Activated T-helper 1 cell treated with anti-CD3 and anti-CD28 coated beads, Interleukin-2, amount 50 U/mL, for 16 hours (primary cell): ENCODE data around the gene SYT15.
"Not testable (repeated sequence)": the region's sequence is repeated elsewhere in the genome, so short reads cannot be mapped to it uniquely, and the experiment has no call there.

Experiments used
- DNase-seq, 2 donors: peaks; one replicate each; pipeline ENCODE4 v3.0.0-alpha.2; 2020; ENCODE audit warnings: low read depth in 1 of 2, low spot score in 1 of 2

SYT15 gene

DNA sequence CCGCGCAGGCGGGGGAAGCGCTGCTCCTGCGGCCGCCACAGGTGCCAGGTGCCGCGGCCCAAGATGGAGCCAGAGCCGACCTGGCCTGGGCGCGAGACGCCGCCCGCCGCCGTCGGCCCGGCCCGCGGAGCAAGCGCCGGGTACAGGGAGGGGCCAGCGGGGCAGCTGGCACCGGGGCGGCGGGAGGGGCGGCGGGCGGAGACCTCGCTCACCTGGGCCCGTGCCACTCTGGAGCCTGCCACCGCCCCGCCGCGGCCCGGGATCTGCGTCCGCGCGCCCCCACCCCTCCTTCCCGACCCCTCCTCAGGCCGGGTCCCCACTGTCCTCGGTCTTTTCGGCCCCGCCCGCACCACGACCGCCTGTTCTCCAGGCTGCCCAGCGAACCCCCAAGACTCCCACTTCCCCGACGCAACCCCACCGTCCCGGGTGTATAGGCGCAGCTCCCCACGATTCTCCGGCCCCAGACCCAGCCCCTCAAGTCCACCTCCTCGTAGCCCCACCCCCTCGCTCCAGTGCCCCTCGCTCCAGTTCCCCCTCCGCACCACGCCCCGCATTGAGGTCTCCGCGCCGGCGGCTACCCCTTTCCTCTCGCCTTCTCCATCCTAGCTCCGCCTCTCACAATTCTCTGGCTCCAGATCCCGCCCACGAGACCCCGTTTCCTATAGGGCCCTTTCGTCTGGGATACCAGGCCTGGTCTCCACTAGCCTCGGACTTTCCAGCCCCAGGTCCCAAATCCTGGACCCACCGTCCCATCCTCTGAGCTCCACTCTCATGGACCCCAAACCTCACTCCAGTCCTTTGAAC lies 22.2 kb upstream of the SYT15 start, which contains the start of gene GPRIN2:
TSS of gene GPRIN2 (minus strand) at position 144 of the 804 bp plus-strand sequence. CDS start 5,922 bp downstream, outside the sequence.
- DNase-seq = no peak

DNA sequence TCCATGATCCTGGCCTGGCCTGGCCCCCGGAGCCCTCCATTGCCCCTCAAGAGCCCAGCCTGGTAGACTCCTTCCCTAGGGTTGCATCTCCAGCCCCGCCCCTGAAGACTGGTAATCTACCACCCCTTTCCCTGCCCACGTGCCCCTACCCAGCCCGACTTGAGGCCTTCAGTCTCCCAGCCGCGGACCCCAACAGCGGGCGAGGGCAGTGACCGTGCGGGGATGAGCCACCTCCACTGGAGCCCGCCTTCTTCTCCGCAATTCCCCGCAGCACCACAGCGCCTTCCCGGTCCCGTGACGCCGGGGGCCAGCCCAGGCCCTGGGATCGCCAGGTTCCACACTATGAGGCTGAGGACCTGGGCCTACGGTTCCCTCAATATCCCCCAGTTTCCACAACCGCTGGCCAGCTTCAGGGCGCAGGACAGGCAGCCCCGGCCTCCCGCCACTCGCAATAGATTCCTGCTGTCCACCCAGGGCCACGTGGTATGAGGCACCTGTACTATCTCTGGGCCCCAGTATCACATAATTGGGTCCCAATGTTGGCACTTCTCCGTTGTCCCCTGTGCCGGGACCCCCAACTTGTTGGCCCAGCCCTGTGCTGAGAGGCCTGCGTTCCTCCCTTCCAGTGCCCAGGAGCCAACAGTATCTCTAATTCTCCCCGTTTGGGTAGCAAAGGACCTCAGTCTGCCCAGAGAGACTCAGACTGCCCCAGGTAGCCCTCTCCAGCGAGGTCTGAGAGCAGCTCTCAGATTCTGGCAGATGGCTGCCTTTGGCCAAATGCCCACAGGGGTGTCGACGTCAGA lies 21.4 kb upstream of the SYT15 start:
- no peak for DNase-seq

DNA sequence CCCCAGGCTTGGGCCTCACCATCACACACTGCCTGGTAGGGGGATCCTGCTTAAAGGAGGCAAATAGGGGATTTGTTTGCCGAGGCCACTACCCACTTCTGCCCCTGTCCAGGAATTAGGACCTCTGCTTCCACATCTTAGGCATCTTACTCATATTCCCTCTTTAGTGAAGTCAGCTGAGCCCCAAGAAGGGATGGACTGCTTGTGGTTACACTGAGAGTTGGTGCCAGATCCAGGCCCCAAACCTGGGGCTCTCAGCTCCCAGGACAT lies 20.9 kb upstream of the SYT15 start:
- no peak for DNase-seq

DNA sequence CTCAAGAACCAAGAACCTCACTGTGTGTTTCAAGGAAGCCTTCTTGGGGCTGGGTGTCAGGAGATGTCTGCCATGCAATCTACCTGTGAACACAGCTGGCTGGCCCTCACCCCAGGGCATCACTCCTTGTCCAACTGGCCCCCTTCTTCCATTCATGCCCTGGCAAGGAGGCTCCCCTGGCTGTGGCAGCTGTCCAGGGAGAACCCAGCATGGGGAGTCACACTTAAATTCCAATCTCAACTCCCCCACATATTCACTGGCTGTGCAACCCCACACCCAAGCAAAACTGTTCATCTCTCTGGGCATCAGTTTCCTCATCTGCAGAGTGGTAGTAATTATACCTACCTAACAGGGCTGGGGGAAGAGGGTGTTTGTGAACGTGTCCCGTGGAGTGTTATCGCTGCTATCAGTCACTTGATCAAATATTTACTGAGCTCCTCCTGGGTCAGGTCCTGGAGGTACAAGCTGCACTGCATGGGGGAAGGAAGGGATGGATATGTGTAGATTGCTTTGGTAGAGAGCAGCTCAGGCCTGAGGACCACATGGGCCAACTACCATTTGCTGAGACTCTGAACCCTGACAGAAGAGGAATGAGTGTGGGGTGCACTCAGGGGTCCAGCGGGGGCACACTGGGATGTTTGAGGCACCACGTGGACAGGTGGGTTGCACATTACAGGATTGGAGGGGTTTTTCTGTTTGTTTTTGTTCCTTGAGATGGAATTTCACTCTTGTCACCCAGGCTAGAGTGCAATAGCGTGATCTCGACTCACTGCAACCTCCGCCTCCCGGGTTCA lies 20.3 kb upstream of the SYT15 start:
- no peak for DNase-seq

DNA sequence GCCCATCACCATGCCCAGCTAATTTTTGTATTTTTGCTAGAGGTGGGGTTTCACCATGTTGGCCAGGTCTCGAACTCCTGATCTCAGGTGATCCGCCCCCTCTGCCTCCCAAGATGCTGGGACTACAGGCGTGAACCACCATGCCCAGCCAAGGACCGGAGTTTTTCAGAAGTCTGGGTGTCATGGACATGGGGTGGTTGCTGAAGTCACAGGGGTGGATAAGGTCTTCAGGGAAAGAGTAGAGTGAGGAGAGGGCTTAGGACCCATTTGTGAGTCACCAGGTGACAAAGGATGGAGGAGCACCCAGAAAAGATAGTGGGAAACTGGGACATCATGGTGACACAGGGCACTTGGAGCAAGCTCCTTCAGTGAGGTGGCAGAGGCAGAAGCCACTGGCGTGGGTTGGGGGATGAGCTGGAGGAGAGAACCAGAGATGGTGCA lies 19.7 kb upstream of the SYT15 start:
- no peak for DNase-seq

DNA sequence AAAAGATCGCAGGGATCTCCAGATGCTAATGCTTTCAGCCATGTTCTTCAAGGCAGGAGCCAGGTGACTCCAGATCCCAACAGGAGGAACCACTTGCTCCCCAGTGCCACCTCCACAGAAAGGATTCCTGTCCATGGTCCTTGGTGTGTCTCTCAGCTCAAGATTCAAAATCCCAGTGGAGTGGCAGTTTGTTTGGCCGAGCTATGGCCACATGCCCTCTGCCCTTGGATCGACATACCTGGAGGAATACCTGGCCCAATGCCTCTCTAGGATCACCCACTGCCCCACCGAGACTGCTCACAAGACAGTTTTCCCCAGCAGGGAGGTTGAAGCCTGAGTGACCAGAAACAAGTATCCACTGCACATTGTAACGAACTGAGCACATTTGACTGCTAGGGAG lies 18.5 kb upstream of the SYT15 start:
- no peak for DNase-seq

DNA sequence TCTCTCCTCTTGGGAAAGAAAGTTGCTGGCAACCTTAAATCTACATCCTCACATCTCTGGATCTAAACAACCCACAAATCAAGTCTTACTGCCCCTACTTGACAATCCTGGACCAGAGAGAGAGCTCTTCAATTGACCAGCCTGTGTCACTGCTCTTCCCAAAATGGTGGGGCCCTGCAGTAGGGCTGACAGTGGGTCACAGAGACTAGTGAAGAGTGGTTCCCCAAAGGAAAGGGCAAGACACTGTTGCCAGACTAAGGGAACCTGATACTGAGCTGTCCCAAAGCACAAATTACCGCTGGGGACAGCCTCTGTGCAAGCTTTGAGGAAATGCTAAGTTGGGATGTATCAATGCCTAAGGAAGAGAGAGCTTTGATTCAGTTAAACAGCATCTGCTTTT lies 18.0 kb upstream of the SYT15 start:
- DNase-seq = no peak

DNA sequence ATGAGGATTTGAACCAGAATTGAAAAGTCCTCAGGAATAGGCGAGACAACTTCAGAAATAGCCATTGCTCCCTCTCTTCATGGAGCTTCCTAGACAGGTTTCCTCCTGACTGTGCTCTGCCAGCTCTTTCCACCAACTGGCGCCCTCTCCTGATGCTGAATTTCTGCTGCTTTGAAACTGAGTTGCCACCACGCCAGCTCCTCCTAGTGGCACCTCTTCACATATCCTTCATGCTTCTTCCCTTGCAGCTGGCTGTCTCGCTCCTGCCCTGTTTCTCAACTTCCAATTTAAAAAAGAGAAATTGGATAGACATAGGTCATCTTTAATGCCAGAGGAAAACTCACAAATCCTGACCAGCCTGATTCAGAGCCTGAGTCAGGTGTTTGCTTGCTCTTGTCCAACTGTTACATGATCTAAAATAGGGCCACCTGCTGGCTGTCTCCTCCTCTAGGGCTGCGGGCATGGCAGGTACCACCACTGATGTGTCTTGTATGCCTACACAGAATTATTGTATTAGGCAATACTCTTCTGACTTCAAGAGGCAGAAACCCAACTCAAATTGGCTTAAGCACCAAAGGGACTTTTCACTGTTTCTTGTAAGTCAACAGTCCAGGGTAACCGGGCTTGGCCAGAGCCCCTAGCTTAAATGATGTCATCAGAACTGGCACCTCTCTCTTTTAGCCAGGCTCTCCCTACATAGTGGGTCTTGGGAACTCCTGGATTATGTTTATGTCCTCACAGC lies 13.2 kb upstream of the SYT15 start:
- DNase-seq = peak in 1 of 2 donors; percentile 16

DNA sequence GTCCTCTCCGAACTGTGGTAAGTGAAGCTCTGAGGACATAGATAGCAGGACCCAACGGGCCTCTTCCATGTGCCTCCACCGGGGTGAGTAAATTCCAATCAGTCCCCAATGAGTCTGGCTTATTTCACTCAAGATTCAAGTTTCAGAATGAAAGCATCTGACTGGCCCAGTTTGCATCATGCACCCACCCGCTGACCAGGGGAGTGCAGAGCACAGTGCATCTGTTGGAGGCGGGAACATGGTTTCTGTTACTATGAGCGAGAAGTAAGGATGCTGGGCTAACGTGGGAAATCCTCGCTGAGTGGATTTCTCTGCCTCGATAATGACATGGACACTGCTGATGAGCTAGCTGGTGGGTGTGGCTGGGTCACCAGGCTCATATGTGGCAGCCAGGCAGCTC lies 11.8 kb upstream of the SYT15 start:
- DNase-seq = not testable (repeated sequence)

DNA sequence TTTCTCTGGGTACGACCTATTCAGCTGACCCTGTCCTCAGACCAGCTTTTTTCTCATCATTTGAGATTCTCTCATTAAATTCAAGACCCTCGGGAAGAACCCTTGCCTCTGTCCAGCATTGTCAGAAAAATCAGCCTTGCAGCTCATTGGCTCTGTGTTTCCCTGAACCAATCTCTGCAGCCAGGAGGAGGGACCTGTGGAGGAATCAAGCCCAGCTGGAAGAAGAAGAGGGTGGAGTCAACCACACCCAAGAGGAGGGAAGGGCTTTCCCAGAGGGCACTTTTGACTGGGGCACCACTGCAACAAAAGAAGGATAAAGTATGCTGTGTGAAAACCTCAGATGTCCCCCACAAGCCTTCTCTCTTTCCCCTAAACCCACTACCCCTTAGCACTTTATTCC lies 8.3 kb upstream of the SYT15 start:
- DNase-seq = not testable (repeated sequence)

DNA sequence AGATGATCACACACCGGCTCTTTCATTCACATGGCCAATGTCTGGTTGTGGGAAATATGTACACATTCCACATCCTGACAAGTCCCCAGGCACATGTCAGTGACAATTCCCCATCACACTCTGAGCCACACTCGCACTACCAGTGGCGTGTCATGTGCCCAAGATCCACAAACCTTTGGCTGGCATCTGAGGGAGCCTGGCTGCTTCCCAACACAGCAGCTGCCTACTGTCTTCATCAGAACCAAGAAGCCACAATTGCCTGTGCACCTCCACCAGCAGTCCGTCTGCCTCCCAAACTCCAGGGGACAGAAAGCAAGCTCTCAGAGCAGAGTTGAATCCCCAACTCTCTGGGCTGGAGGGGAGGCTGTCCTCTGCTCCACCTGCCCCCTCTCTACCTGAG lies 6.2 kb upstream of the SYT15 start:
- DNase-seq = not testable (repeated sequence)

DNA sequence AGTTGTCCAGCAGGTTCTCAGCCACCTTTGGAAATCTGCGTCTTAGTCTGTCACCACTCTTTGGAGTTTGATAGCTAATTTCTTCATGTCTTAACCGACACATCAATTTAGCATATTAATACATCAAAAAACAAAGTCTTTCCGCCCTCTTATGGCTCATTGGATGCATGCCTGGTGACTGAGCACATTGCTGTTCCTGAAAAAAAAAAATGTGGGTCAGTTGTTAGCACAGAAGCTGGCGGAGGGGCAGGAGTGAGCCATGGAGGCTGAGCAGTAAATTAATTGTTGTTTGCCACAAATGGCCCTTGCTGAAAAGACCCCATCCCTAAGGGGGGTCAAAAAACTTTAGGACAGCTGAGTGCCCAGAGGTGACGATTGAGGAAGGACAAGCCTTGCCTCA lies 5.6 kb upstream of the SYT15 start:
- not testable (repeated sequence) for DNase-seq

DNA sequence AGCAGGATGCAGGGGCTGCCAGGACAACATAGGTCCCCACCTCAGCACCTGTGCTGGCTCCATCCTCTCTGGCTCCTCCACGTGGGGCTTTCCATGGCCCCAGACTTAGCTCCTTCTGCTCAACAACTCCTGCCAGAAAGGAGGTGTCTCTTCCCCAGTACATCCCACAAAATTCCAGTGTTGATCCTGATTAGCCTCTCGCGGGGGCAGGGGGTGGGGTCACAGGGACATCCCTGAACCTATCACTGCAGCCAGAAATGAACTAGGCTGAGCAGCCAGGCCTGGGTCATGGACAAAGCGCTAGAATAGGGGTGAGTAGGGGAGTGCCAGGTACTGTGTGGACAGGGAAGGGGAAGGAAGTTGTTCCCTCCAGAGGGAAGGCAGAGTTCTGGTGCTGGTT lies 5.0 kb upstream of the SYT15 start:
- not testable (repeated sequence) for DNase-seq

DNA sequence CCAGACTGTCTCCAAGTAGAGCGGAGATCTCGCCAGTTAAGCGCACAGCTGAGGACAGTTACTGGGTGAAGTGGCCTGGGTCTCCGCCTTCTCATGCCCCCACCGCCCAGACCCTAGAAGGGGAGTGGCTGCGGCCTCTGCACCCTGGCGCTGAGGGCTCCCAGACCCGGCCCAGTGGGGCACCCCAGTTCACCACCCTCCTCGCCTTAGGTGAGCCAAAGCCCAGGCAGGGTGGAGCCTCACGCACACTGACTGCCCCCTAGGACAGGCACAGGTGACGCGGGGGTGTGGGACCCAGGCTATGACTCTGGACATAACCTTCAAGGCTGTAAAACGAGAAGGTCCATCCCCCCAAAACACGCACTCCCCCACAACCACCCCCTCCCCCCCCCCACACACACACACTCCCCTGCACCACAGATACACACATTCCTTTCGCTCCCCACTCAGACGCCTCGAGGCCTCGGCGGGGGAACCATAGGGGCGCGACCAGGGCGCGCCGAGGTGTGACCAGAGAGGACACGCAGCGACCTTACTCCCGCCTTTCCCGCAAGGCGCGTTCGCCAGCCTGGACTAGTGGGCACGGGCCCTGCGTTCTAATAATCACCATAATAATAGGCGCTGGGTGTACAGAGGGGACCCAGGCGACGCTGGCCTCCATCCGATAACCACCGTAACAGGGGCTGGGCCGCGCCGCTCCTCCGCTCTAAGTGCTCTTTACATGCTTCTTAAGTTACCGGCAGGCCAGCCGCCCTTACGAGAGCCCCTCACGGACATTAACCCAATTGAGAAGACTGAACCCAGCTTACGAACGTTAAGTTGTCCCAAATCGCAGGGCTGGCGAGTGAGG lies 1.1 kb upstream of the SYT15 start:
- DNase-seq = not testable (repeated sequence)

DNA sequence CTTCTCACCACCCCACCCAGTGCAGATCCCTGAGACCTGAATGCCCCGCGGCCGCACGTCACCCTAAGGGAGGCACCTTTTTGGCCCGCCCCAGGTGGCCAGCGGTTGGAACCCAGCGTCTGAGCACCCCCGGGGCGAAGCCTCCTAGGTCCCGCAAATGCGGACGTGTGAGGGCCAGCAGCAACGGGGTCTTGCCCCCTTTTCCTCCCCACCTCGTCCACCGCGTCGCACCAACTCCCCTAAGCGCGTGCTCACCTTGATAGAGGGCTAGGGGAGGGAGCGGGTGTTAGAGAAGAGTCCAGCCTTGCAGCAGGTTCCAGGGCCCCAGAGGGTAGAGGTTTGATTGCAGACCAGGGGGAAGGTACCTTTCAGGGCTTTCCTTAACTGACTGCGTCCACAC lies 450 bp downstream of the SYT15 start:
- not testable (repeated sequence) for DNase-seq

DNA sequence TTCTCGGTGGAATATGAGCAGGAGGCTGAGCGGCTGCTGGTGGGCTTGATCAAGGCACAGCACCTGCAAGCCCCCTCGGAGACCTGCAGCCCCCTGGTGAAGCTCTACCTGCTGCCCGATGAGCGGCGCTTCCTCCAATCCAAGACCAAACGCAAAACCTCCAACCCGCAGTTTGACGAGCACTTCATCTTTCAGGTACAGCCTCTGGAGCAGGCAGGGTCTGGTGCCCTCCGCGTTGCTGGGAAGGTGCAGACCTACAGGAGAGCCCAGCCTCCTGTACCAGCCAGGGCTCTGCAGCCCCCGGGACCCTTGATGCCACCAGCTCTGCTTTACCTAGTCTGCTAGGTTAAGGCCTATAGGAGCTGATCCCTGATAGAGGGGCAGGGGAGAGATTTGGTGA lies 3.1 kb downstream of the SYT15 start:
- not testable (repeated sequence) for DNase-seq

DNA sequence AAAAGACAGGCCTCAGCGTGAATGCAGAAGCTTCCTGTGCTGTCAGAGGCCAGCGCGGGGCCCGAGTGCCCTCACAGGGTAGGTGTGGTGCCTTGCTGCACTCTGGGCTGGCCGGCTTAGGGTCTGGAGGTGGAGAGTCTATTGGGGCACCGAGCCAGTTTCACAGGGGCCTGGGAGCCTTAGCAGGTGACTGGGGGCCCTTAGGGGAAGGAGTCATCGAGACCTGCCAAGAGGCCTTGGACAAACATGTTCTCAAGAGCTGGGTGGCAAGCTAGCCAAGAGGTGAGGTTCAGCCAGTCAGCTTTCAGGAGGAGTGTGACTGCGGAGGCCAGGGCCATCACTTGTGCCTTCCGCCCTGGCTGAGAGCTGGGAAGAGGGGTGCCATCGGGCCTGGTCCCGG lies 3.6 kb downstream of the SYT15 start:
- DNase-seq = not testable (repeated sequence)

DNA sequence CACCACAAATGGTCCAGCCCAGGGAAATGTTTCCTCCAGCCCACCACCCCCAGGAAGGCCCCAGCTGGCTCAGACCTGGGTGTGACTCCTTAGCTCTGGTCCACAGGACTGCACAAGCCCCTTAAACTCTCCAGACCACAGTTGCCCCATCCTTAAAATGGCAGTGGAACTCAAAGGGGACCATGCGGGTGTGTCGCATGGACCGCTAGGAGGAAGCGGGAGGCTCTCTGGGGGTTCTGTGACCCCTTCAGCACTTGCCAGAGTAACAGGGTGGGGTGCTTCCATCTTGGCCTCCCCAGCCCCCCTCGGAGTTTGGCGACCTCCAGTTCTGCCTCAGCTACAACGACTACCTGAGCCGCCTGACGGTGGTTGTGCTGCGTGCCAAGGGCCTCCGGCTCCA lies 5.3 kb downstream of the SYT15 start:
- not testable (repeated sequence) for DNase-seq

DNA sequence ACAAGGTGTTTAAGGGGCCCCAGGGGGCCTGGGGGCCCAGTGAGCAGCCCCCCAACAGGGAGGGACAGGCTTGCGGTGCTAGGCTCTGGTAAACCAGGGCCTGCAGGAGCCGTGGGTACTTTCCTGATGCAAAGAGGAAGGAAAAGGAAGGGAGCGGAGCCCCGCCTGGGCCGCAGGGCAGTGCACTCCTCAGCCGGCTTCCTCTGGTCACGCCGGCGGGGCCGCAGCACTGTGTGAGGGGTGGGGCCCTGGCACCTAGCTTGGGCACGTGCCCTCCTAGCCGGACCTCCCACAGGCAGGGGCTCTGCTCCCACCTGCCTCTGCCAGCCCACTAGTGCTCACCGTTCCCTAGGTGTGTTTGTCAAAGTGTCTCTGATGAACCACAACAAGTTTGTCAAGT lies 6.3 kb downstream of the SYT15 start:
- DNase-seq = not testable (repeated sequence)

DNA sequence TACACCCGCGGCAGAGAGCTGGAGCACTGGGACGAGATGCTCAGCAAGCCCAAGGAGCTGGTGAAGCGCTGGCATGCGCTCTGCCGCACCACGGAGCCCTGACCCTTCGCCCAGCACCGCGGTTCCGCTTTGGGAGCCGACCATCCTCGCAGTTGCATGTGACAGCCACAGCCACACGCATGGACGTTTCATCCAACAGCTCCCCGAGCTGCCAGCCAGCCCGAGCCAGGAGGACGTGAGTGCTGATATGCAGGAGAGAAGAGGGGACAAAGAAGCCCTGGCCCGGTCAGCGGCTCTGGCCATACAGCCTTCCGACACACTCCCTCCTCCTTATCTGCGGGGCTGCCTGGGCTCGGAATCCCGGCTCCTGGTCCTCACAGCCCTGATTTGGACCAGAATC lies 8.6 kb downstream of the SYT15 start:
- not testable (repeated sequence) for DNase-seq
